PC-9 (cell line): Measurements from ENCODE around the gene OTUD6A. TPM values are rescaled to one million over a fixed set of nuclear protein-coding genes. Genes with fewer than 3 reads are reported as not detected.

Experiments
- BruUV-seq: library from RNA; stranded (reverse); fragments of 400-500 nt; replicated peaks from 2 replicates; lab custom pipeline; 2021; lab: Mats Ljungman, UMichigan
- CTCF ChIA-PET: fragments of 300-600 bp; sonication (Branson Sonifier 250); formaldehyde crosslinking; loops from one replicate; lab custom pipeline; 2022; ENCODE audit warnings: antibody characterized with exemption; lab: Charles Lee
- POLR2A ChIA-PET: fragments of 300-600 bp; sonication (Branson Sonifier 250); formaldehyde crosslinking; loops from one replicate; lab custom pipeline; 2022; ENCODE audit warnings: antibody characterized with exemption; ENCODE audit not compliant: unreplicated experiment; lab: Charles Lee
- DNase-seq, 2 experiments: peaks; one replicate each; pipeline versions ENCODE4 v3.0.0 to v3.0.0-alpha.2; 2015 to 2022; ENCODE audit warnings: mixed read lengths in 1 of 2
- H2AFZ ChIP-seq: fragments of 200-600 bp; sonication (generic); 2 replicates; pipeline ENCODE4 v1.8.1; 2017; ENCODE audit warnings: antibody characterized with exemption
- H3F3A ChIP-seq: fragments of 200-600 bp; sonication (generic); 2 replicates; pipeline ENCODE4 v1.8.1; 2017; ENCODE audit warnings: antibody characterized with exemption, mild to moderate bottlenecking, low read depth; ENCODE audit not compliant: insufficient read depth
- H3K27ac ChIP-seq: fragments of 200-600 bp; sonication (generic); 2 replicates; pipeline ENCODE4 v1.6.1; 2016; ENCODE audit warnings: mixed run types
- H3K27me3 ChIP-seq: fragments of 200-600 bp; sonication (generic); 2 replicates; pipeline ENCODE4 v1.6.1; 2016; ENCODE audit warnings: low read depth, mixed run types; ENCODE audit not compliant: insufficient read depth
- H3K36me3 ChIP-seq: fragments of 200-600 bp; sonication (generic); 2 replicates; pipeline ENCODE4 v1.6.1; 2016; ENCODE audit warnings: low read depth, mixed run types
- H3K4me1 ChIP-seq: fragments of 200-600 bp; sonication (generic); replicated peaks from 2 replicates; pipeline ENCODE4 v1.6.1; 2016; ENCODE audit warnings: mixed run types; ENCODE audit not compliant: insufficient read depth
- H3K4me2 ChIP-seq: fragments of 200-600 bp; sonication (generic); 2 replicates; pipeline ENCODE4 v1.6.1; 2017; ENCODE audit warnings: mixed run types
- H3K4me3 ChIP-seq: fragments of 200-600 bp; sonication (generic); 2 replicates; pipeline ENCODE4 v1.6.1; 2016; ENCODE audit warnings: mixed run types
- H3K79me2 ChIP-seq: fragments of 200-600 bp; sonication (generic); 2 replicates; pipeline ENCODE4 v1.6.1; 2017; ENCODE audit warnings: low read depth, mixed run types
- H3K9me2 ChIP-seq: fragments of 200-600 bp; sonication (generic); 2 replicates; pipeline ENCODE4 v1.8.1; 2017; ENCODE audit warnings: mild to moderate bottlenecking; ENCODE audit not compliant: insufficient read depth
- H3K9me3 ChIP-seq: fragments of 200-600 bp; sonication (generic); 2 replicates; pipeline ENCODE4 v1.8.1; 2016; ENCODE audit warnings: low read depth; ENCODE audit not compliant: insufficient read depth
- H4K20me1 ChIP-seq: fragments of 200-600 bp; sonication (generic); 2 replicates; pipeline ENCODE4 v1.8.1; 2017; ENCODE audit not compliant: insufficient read depth
- EZH2 ChIP-seq: fragments of 200-600 bp; sonication (generic); IDR thresholded peaks from 2 replicates; pipeline ENCODE4 v1.8.0; 2017; ENCODE audit warnings: antibody characterized with exemption, low read depth
- intact Hi-C: fragments of 100-400 bp; cut with micrococcal nuclease; formaldehyde crosslinking; loops from one replicate; pipeline ENCODE4 v1.10.0; 2022; ENCODE audit not compliant: unreplicated experiment
- total RNA-seq: library from RNA; stranded (reverse); gene quantifications from 2 replicates; pipeline ENCODE4 v1.2.3, GENCODE V29; 2021
- TF ChIP-seq, protein P1 (sequence below): fragments of 200-600 bp; sonication (generic); conservative IDR thresholded peaks from 2 replicates; pipeline ENCODE4 v1.6.1; 2017; ENCODE audit warnings: mixed run types, antibody characterized with exemption, mild to moderate bottlenecking, moderate library complexity

The OTUD6A gene
- total RNA-seq, 1 experiment from 2014 or later, result not detected

DNA sequence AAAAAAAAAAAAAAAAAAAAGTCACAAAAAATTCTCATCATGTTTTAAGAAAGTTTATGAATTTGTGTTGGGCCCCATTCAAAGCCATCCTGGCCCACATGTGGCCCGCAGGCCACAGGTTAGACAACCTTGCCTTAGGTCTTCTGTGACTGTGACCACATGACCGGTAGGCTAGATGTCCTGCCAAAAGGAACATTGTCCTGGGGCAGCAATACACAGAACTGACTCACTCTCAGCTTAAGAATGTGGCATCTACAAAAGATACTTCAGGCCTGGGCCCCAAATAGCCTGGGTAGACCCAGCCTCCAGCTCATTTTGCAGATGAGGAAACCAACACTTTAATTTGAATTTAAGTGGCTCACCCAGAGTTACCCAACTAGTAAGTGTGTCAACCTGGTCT lies 22.5 kb upstream of the OTUD6A start:
- POLR2A ChIA-PET, result no interaction called here
- Histone ChIP-seq H3K9me3 (no peaks in the 10 kb centered on the region), H3K27me3 (no peaks in the 10 kb centered on the region), H4K20me1 (no peaks in the 10 kb centered on the region), H3F3A (no peaks in the 10 kb centered on the region), H3K4me3 (no peak overlapping the region), H3K27ac (no peak overlapping the region), H2AFZ (no peak overlapping the region), H3K4me2 (no peak overlapping the region), H3K36me3 (no peaks in the 10 kb centered on the region), H3K79me2 (no peaks in the 10 kb centered on the region), H3K9me2 (no peaks in the 10 kb centered on the region), H3K4me1 (no peaks in the 10 kb centered on the region)
- TF ChIP-seq, protein P1, sequence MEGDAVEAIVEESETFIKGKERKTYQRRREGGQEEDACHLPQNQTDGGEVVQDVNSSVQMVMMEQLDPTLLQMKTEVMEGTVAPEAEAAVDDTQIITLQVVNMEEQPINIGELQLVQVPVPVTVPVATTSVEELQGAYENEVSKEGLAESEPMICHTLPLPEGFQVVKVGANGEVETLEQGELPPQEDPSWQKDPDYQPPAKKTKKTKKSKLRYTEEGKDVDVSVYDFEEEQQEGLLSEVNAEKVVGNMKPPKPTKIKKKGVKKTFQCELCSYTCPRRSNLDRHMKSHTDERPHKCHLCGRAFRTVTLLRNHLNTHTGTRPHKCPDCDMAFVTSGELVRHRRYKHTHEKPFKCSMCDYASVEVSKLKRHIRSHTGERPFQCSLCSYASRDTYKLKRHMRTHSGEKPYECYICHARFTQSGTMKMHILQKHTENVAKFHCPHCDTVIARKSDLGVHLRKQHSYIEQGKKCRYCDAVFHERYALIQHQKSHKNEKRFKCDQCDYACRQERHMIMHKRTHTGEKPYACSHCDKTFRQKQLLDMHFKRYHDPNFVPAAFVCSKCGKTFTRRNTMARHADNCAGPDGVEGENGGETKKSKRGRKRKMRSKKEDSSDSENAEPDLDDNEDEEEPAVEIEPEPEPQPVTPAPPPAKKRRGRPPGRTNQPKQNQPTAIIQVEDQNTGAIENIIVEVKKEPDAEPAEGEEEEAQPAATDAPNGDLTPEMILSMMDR, result no peak
- no peak for TF ChIP-seq EZH2
- intact Hi-C loops, result no loop called here
- DNase-seq, result no peak
- CTCF ChIA-PET, result interaction anchor here (0.6 kb wide), 1 partner anchor 190 kb away, joined by 3 read pairs; no protein-coding TSS in a partner anchor
- BruUV-seq, result no TSS peak

DNA sequence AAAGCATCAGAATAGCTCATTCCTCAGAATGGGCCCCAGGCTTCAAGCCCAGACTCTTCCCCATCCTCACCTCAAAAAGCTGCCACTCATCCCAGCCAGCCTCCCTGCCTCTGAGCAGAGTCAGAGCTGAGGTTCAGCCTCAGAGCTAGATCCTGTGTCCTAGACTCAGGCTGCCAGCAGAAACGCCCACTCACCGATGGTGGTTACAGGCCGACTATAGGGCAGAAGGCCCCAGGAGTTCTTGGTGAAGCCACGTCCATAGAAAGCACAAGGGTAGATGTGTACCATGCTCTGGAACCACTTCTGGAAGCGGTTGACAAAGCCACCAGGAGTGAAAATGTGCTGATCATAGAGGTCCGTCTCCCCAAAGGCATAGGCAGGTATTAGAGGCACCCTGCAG lies 20.3 kb upstream of the OTUD6A start:
- ChIA-PET POLR2A (no interaction called here), CTCF (no interaction called here)
- no peak overlapping the region for H3K4me2 ChIP-seq
- no peaks in the 10 kb centered on the region for H3K27me3 ChIP-seq
- H3K27ac ChIP-seq, result no peak overlapping the region
- no peak overlapping the region for H3K4me3 ChIP-seq
- DNase-seq, result no peak
- TF ChIP-seq, protein P1, result no peak
- no peak for TF ChIP-seq EZH2
- no TSS peak for BruUV-seq
- H3K36me3 ChIP-seq, result no peaks in the 10 kb centered on the region
- intact Hi-C loops, result no loop called here
- no peaks in the 10 kb centered on the region for H3K4me1 ChIP-seq
- H4K20me1 ChIP-seq, result no peaks in the 10 kb centered on the region
- no peaks in the 10 kb centered on the region for H3K9me3 ChIP-seq
- no peaks in the 10 kb centered on the region for H3F3A ChIP-seq
- H3K79me2 ChIP-seq, result no peaks in the 10 kb centered on the region
- H3K9me2 ChIP-seq, result no peaks in the 10 kb centered on the region
- H2AFZ ChIP-seq, result no peak overlapping the region

DNA sequence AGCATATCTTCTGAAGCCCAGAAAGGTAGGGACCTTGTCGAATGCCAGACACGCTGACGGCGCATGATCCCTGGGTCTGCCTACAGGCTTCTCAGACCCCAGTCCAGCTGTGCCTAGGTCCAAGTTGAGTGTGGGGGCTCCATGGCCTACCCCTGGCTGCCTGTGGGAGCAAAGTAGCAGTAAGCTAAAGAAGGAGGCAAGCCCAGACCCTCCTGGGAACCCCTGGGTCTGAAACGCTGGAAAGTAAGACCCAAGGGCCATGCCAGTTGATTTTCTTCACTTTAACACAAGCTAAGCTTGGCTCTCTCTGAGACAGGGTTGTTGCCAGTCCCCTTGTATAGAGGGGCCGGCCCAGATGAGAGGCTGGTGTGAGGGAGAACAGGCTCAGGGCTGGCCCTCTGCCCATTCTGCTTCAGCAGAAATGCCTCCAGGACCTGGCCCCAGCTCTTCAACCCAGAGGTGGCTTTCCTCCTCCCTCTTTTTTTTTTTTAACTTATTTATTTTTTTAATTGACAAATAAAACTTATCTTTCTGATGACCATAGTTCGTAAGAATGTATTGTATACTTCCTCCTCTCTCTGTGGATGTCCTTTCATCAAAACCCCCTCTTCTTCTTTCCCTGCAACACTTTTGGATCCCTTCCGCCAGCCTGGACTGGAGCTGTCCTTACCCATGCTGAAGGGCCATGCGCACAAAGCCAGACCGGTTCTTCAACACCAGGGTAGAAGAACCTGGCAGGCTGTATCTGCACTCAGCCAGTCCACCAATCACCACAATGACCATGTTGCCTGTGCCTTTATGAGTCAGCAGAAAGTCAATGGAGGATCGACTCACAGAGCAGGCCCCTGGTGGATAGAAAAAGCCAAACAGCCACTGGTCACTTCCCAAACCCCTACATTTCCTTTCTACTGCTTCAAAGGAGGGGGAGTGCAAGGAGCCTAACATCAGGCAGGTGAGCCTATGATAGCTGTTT lies 19.6 kb upstream of the OTUD6A start:
- H3K4me1 ChIP-seq, result no peaks in the 10 kb centered on the region
- CTCF ChIA-PET, result no interaction called here
- no peaks in the 10 kb centered on the region for H3K36me3 ChIP-seq
- no peaks in the 10 kb centered on the region for H3K27me3 ChIP-seq
- intact Hi-C loops, result no loop called here
- no peak overlapping the region for H2AFZ ChIP-seq
- no peak overlapping the region for H3K4me3 ChIP-seq
- POLR2A ChIA-PET, result no interaction called here
- no peaks in the 10 kb centered on the region for H3K9me2 ChIP-seq
- peak in 1 of 2 experiments; percentile 2 for DNase-seq
- no peaks in the 10 kb centered on the region for H3F3A ChIP-seq
- H3K9me3 ChIP-seq, result no peaks in the 10 kb centered on the region
- no peaks in the 10 kb centered on the region for H3K79me2 ChIP-seq
- no TSS peak for BruUV-seq
- no peak overlapping the region for H3K4me2 ChIP-seq
- TF ChIP-seq, protein P1, result no peak
- TF ChIP-seq EZH2, result no peak
- H3K27ac ChIP-seq, result no peak overlapping the region
- no peaks in the 10 kb centered on the region for H4K20me1 ChIP-seq
